Hepatocyte (in vitro differentiated cells): ENCODE measurements around the gene RNU1-4. TPM values are rescaled to one million over a fixed set of nuclear protein-coding genes. Genes with fewer than 3 reads are reported as not detected.
"Not testable (repeated sequence)": the region's sequence is repeated elsewhere in the genome, so short reads cannot be mapped to it uniquely, and the experiment has no call there.

Source experiments
- DNase-seq: peaks from one replicate; pipeline ENCODE4 v3.0.0-alpha.2; 2016; ENCODE audit warnings: low spot score
- H2AFZ ChIP-seq: fragments of 200-600 bp; sonication (generic); 2 replicates; pipeline ENCODE4 v1.6.0; 2016; ENCODE audit warnings: antibody characterized with exemption, mild to moderate bottlenecking
- H3K27ac ChIP-seq: fragments of 200-600 bp; sonication (generic); 2 replicates; pipeline ENCODE4 v1.5.1; 2016; ENCODE audit warnings: mild to moderate bottlenecking
- H3K27me3 ChIP-seq: fragments of 200-600 bp; sonication (generic); 2 replicates; pipeline ENCODE4 v1.6.1; 2016
- H3K36me3 ChIP-seq: fragments of 200-600 bp; sonication (generic); replicated peaks from 2 replicates; pipeline ENCODE4 v1.5.1; 2016; ENCODE audit warnings: low read depth; ENCODE audit not compliant: insufficient read depth
- H3K4me1 ChIP-seq: fragments of 200-600 bp; sonication (generic); 2 replicates; pipeline ENCODE4 v1.5.1; 2016; ENCODE audit warnings: mild to moderate bottlenecking, moderate library complexity; ENCODE audit not compliant: insufficient read depth
- H3K4me2 ChIP-seq: fragments of 200-600 bp; sonication (generic); 2 replicates; pipeline ENCODE4 v1.6.0; 2016
- H3K4me3 ChIP-seq: fragments of 200-600 bp; sonication (generic); 2 replicates; pipeline ENCODE4 v1.5.1; 2016; ENCODE audit warnings: mild to moderate bottlenecking
- H3K79me2 ChIP-seq: fragments of 200-600 bp; sonication (generic); 2 replicates; pipeline ENCODE4 v1.6.0; 2017; ENCODE audit warnings: mild to moderate bottlenecking
- H3K9me2 ChIP-seq: fragments of 200-600 bp; sonication (generic); replicated peaks from 2 replicates; pipeline ENCODE4 v1.6.0; 2017; ENCODE audit warnings: mild to moderate bottlenecking; ENCODE audit not compliant: insufficient read depth
- H3K9me3 ChIP-seq: fragments of 200-600 bp; sonication (generic); 2 replicates; pipeline ENCODE4 v1.5.1; 2016; ENCODE audit warnings: low read depth, mild to moderate bottlenecking
- H4K20me1 ChIP-seq: fragments of 200-600 bp; sonication (generic); 2 replicates; pipeline ENCODE4 v1.6.0; 2016; ENCODE audit warnings: mild to moderate bottlenecking; ENCODE audit not compliant: insufficient read depth, poor library complexity, severe bottlenecking
- WGBS: methylation state at CpG from one replicate; pipeline ENCODE4 v1.1.6; 2016; ENCODE audit warnings: low lambda C conversion rate; ENCODE audit errors: missing lambda C conversion rate; 5-methylcytosine and 5-hydroxymethylcytosine counted together
- polyA plus RNA-seq: library from polyadenylated mRNA; unstranded; fragments of >200 nt; fragmentation: Nextera tagmentation; extraction: Ambion mirVana; gene quantifications from 2 replicates; pipeline ENCODE4 v1.2.1, GENCODE V29; 2016
- small RNA-seq: library from RNA; depleted of rRNA; stranded (forward); fragments of <200 nt; gene quantifications from one replicate; pipeline ENCODE3, GENCODE V24; 2014
- total RNA-seq: library from RNA; depleted of rRNA; stranded (reverse); fragments of >200 nt; gene quantifications from 2 replicates; pipeline ENCODE4 v1.2.3, GENCODE V29; 2014

Gene RNU1-4
- total and polyA plus RNA-seq, 2 experiments from 2014 or later = under 0.01 TPM; not detected in 1

GRCh38 chr1:16781033-16781432, 40.7 kb downstream of the RNU1-4 start:
- DNase-seq, H3K4me1 ChIP-seq, H3K79me2 ChIP-seq, H3K27me3 ChIP-seq, H3K9me2 ChIP-seq, H3K4me3 ChIP-seq, H3K4me2 ChIP-seq, H4K20me1 ChIP-seq, H3K9me3 ChIP-seq, H2AFZ ChIP-seq, H3K36me3 ChIP-seq: not testable (repeated sequence)
- H3K27ac ChIP-seq = peak overlapping the region; percentile 78
- no CpG with 5 or more reads among the region's 2 CpGs for WGBS

- not testable (repeated sequence) for DNase-seq, H3K4me1 ChIP-seq, H3K79me2 ChIP-seq, H3K4me3 ChIP-seq, H3K4me2 ChIP-seq, H3K9me2 ChIP-seq, H3K27me3 ChIP-seq, H4K20me1 ChIP-seq, H2AFZ ChIP-seq, H3K9me3 ChIP-seq, H3K36me3 ChIP-seq
- H3K27ac ChIP-seq = peak overlapping the region; percentile 78
- WGBS = 88% methylated on average over 5 of the region's 5 CpGs
These were observed 41.3 kb downstream of the RNU1-4 start for GRCh38 chr1:16781625-16782024.

DNA sequence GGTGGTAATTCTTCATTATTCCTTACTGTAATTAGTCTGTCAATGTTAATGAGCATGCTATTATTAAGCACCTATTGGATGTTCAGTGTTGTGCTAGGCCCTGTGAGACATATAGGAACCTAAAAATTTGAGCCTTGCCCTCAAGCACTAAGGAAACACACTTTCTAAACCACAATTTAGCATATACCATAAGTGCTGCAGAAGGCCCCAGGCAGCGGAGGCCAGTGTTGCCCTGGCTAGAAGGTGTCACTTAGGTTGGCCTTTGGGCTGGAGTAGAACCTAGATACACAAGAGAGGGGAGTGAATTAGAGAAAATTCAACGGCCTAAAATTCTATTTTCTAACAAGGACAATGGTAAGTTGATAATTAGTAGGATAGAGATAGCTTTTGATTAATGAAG, 44.6 kb downstream of the RNU1-4 start:
- not testable (repeated sequence) for H3K9me2 ChIP-seq, H4K20me1 ChIP-seq, H3K4me3 ChIP-seq, H3K4me1 ChIP-seq, H3K9me3 ChIP-seq, H2AFZ ChIP-seq, H3K79me2 ChIP-seq, H3K4me2 ChIP-seq, H3K27ac ChIP-seq, H3K36me3 ChIP-seq, H3K27me3 ChIP-seq, DNase-seq
- WGBS = 100% methylated on average over 1 of the region's 2 CpGs

- H3K9me2 ChIP-seq, H3K27me3 ChIP-seq, H3K36me3 ChIP-seq, H3K4me1 ChIP-seq, H3K4me2 ChIP-seq, H3K27ac ChIP-seq, H3K4me3 ChIP-seq, H4K20me1 ChIP-seq, H3K79me2 ChIP-seq, H3K9me3 ChIP-seq, H2AFZ ChIP-seq: not testable (repeated sequence)
- peak; percentile 2 for DNase-seq
- 53% methylated on average over 4 of the region's 4 CpGs for WGBS
These were observed 46.0 kb downstream of the RNU1-4 start for GRCh38 chr1:16786362-16786761.

DNA sequence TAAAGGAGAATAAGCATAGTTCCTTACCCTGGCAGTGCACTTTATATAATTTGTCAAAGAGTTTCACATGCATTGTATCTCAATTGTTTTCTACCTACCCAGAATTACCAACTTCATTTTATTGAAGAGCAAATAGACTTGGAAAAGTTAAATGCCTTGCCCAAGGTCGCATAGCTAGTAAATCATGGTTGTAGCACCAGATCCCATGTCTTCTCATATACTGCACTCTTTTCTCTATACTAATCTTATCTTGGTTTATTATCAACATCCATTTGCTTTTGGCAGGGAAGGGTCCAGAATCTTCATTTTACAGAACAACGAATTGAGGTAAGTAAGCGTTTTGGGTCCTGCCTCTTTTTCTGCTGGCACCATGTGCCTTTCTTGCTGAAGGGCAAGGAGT, 46.9 kb downstream of the RNU1-4 start:
- H4K20me1 ChIP-seq, H3K9me3 ChIP-seq, H3K4me3 ChIP-seq, DNase-seq, H3K9me2 ChIP-seq, H3K79me2 ChIP-seq, H3K36me3 ChIP-seq, H2AFZ ChIP-seq, H3K4me2 ChIP-seq, H3K27me3 ChIP-seq, H3K4me1 ChIP-seq, H3K27ac ChIP-seq: not testable (repeated sequence)
- 77% methylated on average over 3 of the region's 3 CpGs for WGBS

DNA sequence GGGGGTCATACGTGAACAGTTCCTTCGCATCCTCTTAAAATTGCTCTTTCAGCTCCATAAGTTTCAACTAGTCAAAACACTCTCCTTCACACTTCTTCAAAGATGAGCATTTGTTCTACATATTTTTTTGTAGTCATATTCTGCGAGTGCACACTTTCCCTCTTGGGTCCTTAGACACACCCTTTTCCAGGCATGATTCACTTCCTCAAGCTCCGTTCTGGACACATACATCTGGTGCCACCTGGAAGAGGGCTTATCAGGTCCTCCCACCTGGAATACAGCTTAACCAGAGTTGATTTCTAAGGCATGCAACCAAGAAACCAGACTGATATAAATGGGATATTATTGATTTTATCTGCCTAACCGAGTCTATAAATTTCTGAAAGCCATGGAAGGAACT, 47.4 kb downstream of the RNU1-4 start:
- not testable (repeated sequence) for H3K9me2 ChIP-seq, H4K20me1 ChIP-seq, H3K4me2 ChIP-seq, H3K9me3 ChIP-seq, DNase-seq, H3K36me3 ChIP-seq, H3K27me3 ChIP-seq, H3K27ac ChIP-seq, H3K4me1 ChIP-seq, H3K4me3 ChIP-seq, H2AFZ ChIP-seq, H3K79me2 ChIP-seq
- 73% methylated on average over 3 of the region's 5 CpGs for WGBS

Small RNA genes lying within 50 kb of the gene (small RNA-seq; reads per million reads assigned to genes)
- not detected for gene RNU1-4

Other genes with a start within 250 kb of the RNU1-4 start
- under 0.01 TPM in 2 replicates for gene RNU1-1, start 226.2 kb upstream of the RNU1-4 start, total RNA-seq
- not detected in 2 replicates for gene RNU1-1, start 226.2 kb upstream of the RNU1-4 start, polyA plus RNA-seq
- 36.4 and 57.1 TPM in 2 replicates for gene NBPF1, start 127.0 kb upstream of the RNU1-4 start, total RNA-seq
- gene NBPF1, start 127.0 kb upstream of the RNU1-4 start, polyA plus RNA-seq = 31.7 and 32.1 TPM in 2 replicates
- gene RNU1-3, start 73.6 kb upstream of the RNU1-4 start, total RNA-seq = under 0.01 TPM in 2 replicates
- gene RNU1-3, start 73.6 kb upstream of the RNU1-4 start, polyA plus RNA-seq = not detected in 2 replicates
- under 0.01 TPM in 2 replicates for gene RNU1-2, start 155.5 kb downstream of the RNU1-4 start, total RNA-seq
- not detected in 2 replicates for gene RNU1-2, start 155.5 kb downstream of the RNU1-4 start, polyA plus RNA-seq
- 21.9 and 22.2 TPM in 2 replicates for gene CROCC, start 181.4 kb downstream of the RNU1-4 start, total RNA-seq
- 23.0 and 23.6 TPM in 2 replicates for gene CROCC, start 181.4 kb downstream of the RNU1-4 start, polyA plus RNA-seq
- gene MFAP2, start 240.1 kb downstream of the RNU1-4 start, total RNA-seq = 172 and 200 TPM in 2 replicates
- 540 and 551 TPM in 2 replicates for gene MFAP2, start 240.1 kb downstream of the RNU1-4 start, polyA plus RNA-seq